Measurements from ENCODE around the gene SLC66A2.

DNA sequence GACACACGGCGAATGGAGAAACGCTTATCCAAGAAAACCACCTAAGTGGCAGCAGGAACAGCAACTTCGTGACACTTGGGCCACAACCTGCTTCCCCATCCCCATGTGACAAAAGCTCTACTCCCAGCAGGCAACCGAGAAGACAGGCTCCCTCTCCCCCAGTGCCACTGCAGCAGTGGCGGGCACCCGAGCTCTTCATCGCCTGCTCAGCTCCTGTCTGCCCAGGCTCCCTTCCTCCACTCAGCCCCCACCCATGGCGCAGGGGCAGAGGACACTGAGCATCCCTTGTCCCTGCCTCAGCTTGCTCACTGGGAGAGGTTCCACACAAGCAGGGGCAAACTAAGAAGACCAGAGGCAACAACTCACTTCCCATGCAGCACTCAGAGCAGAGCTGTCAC, 22.9 kb downstream of the SLC66A2 start:
- TF ChIP-seq, protein P1, sequence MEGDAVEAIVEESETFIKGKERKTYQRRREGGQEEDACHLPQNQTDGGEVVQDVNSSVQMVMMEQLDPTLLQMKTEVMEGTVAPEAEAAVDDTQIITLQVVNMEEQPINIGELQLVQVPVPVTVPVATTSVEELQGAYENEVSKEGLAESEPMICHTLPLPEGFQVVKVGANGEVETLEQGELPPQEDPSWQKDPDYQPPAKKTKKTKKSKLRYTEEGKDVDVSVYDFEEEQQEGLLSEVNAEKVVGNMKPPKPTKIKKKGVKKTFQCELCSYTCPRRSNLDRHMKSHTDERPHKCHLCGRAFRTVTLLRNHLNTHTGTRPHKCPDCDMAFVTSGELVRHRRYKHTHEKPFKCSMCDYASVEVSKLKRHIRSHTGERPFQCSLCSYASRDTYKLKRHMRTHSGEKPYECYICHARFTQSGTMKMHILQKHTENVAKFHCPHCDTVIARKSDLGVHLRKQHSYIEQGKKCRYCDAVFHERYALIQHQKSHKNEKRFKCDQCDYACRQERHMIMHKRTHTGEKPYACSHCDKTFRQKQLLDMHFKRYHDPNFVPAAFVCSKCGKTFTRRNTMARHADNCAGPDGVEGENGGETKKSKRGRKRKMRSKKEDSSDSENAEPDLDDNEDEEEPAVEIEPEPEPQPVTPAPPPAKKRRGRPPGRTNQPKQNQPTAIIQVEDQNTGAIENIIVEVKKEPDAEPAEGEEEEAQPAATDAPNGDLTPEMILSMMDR (conservative IDR thresholded peaks at IDR 0.05; ENCODE audit: low read depth, low read length) = no peak
- TF ChIP-seq EZH2 (IDR thresholded peaks at IDR 0.05; ENCODE audit: low read length, unreplicated experiment) (no peak), EZH2phosphoT487 (IDR thresholded peaks at IDR 0.05; ENCODE audit: borderline replicate concordance, low read length) (no peak)
